K562 (cell line): ENCODE measurements around the gene DDAH2. TPM values are rescaled to one million over a fixed set of nuclear protein-coding genes. Genes with fewer than 3 reads are reported as not detected.

Experiments
- CREB3L1 ChIP-seq: fragments of 450-650 bp; IDR thresholded peaks from 2 replicates; pipeline ENCODE4 v1.6.1; 2014; ENCODE audit warnings: low read depth, mild to moderate bottlenecking, moderate library complexity, borderline replicate concordance
- ETV1 ChIP-seq: fragments of 450-650 bp; conservative IDR thresholded peaks from 2 replicates; pipeline ENCODE4 v1.6.1; 2016; ENCODE audit warnings: missing genetic modification characterization, control low read depth, low read depth, missing compliant biosample characterization
- FOXP1 ChIP-seq: sonication (generic); formaldehyde crosslinking; IDR thresholded peaks from 2 replicates; pipeline ENCODE4 v1.8.0; 2022; ENCODE audit warnings: mild to moderate bottlenecking, missing genetic modification reagents
- GATA2 ChIP-seq: sonication (generic); formaldehyde crosslinking; IDR thresholded peaks from 2 replicates; pipeline ENCODE4 v1.4.0; 2020; ENCODE audit warnings: mild to moderate bottlenecking, missing genetic modification reagents
- GATAD2A ChIP-seq: fragments of 450-650 bp; IDR thresholded peaks from 2 replicates; pipeline ENCODE4 v1.6.1; 2017
- HNRNPUL1 ChIP-seq: fragments of 200-400 bp; formaldehyde crosslinking; IDR thresholded peaks from 2 replicates; pipeline ENCODE4 v1.6.1; 2017; ENCODE audit warnings: low read length
- JUND ChIP-seq, 2 experiments: IDR thresholded peaks; 2 replicates in 1 of 2; 3 replicates in 1 of 2; pipeline ENCODE4 v1.6.1; 2011; ENCODE audit warnings: borderline replicate concordance in 2 of 2, low read depth in 2 of 2, low read length in 2 of 2, improper control_type of control experiment in 1 of 2, missing biosample characterization in 1 of 2, missing genetic modification characterization in 1 of 2, missing genetic modification reagents in 1 of 2
- KDM1A ChIP-seq, 2 experiments: fragments of 450-650 bp; IDR thresholded peaks; 2 replicates each; pipeline ENCODE4 v1.6.1; 2016; ENCODE audit warnings: mild to moderate bottlenecking in 2 of 2
- NFE2 ChIP-seq: IDR thresholded peaks from 2 replicates; pipeline ENCODE4 v1.6.1; 2014; ENCODE audit warnings: antibody characterized with exemption, low read depth
- NR2F6 ChIP-seq: fragments of 450-650 bp; formaldehyde crosslinking; IDR thresholded peaks from 2 replicates; pipeline ENCODE4 v1.4.0; 2020; ENCODE audit warnings: mild to moderate bottlenecking
- POLR2AphosphoS2 ChIP-seq: IDR thresholded peaks from 2 replicates; pipeline ENCODE4 v1.6.1; 2012; ENCODE audit warnings: low read length, improper control_type of control experiment
- SMARCE1 ChIP-seq: fragments of 450-650 bp; IDR thresholded peaks from 2 replicates; pipeline ENCODE4 v1.7.1; 2016; ENCODE audit warnings: mild to moderate bottlenecking
- SP1 ChIP-seq: sonication (generic); formaldehyde crosslinking; IDR thresholded peaks from 2 replicates; pipeline ENCODE4 v1.8.1; 2022; ENCODE audit warnings: mild to moderate bottlenecking, missing genetic modification reagents
- SPI1 ChIP-seq: IDR thresholded peaks from 2 replicates; pipeline ENCODE4 v1.6.1; 2011; ENCODE audit warnings: low read depth, low read length, control low read depth, borderline replicate concordance
- STAG1 ChIP-seq: sonication (generic); formaldehyde crosslinking; IDR thresholded peaks from 2 replicates; pipeline ENCODE4 v1.5.0; 2020; ENCODE audit warnings: missing genetic modification reagents, borderline replicate concordance
- TBP ChIP-seq: optimal IDR thresholded peaks from 2 replicates; pipeline ENCODE3; 2011; ENCODE audit warnings: low read depth, low read length, improper control_type of control experiment
- TEAD1 ChIP-seq, 2 experiments: fragments of 450-650 bp in 1 of 2; sonication (generic) in 1 of 2; formaldehyde crosslinking; IDR thresholded peaks; 2 replicates each; pipeline versions ENCODE4 v1.4.0 to v1.8.0; 2020 to 2022; ENCODE audit warnings: mild to moderate bottlenecking in 2 of 2, missing genetic modification reagents in 1 of 2
- TRIM24 ChIP-seq, 2 experiments: fragments of 450-650 bp; IDR thresholded peaks; 2 replicates each; pipeline ENCODE4 v1.6.1; 2016
- ZFPM2 ChIP-seq: fragments of 250-450 bp; sonication (Bioruptor Pico); IDR thresholded peaks from 2 replicates; pipeline ENCODE4 v1.5.1; 2022; ENCODE audit warnings: mild to moderate bottlenecking
- ZNF212 ChIP-seq: fragments of 450-650 bp; formaldehyde crosslinking; IDR thresholded peaks from 2 replicates; pipeline ENCODE4 v1.4.0; 2020; ENCODE audit warnings: mild to moderate bottlenecking
- ZNF280B ChIP-seq: fragments of 250-450 bp; sonication (Bioruptor Pico); IDR thresholded peaks from 2 replicates; pipeline ENCODE4 v1.5.1; 2021; ENCODE audit warnings: mild to moderate bottlenecking
- ZNF41 ChIP-seq: fragments of 250-450 bp; sonication (Bioruptor Pico); conservative IDR thresholded peaks from 2 replicates; pipeline ENCODE4 v1.4.0; 2020; ENCODE audit warnings: mild to moderate bottlenecking
- polyA plus RNA-seq, 8 experiments: library from polyadenylated mRNA; depleted of rRNA in 4 of 8; stranded (reverse) in 5 of 8; unstranded in 3 of 8; fragments of >200 nt; fragmentation: Nextera tagmentation in 2 of 8; fragmentation: Illumina TruSeq in 1 of 8; extraction: Ambion mirVana in 2 of 8; extraction: Trizol in 1 of 8; gene quantifications; 2 replicates each; pipeline versions ENCODE4 v1.2.1 to v1.2.3, GENCODE V29; 2011 to 2014; ENCODE audit warnings: inconsistent platforms in 1 of 8, missing spikeins in 1 of 8
- total RNA-seq, 7 experiments: library from RNA; depleted of rRNA in 6 of 7; stranded (reverse); fragments of >200 nt in 6 of 7; fragmentation: Illumina TruSeq in 2 of 7; extraction: Trizol in 2 of 7; gene quantifications; 2 replicates each; pipeline versions ENCODE4 v1.2.1 to v1.2.3, GENCODE V29; 2011 to 2021; ENCODE audit warnings: low replicate concordance in 1 of 7
- TF ChIP-seq, protein P1 (sequence below): fragments of 200-800 bp; sonication (Bioruptor generic); IDR thresholded peaks from 2 replicates; pipeline ENCODE4 v1.6.1; 2016; ENCODE audit warnings: missing genetic modification characterization, missing compliant biosample characterization

DDAH2 gene
- total and polyA plus RNA-seq, 9 of the 15 experiments (the other 6 are each of a cell fraction or from before 2014, with no cell fraction given): 1.8 to 45.4 (median 21.4) TPM

- TF ChIP-seq TRIM24 (IDR thresholded peaks at IDR 0.05) (0 out of 4 replicates have a peak, but pooled peaks of 1 of the 2 experiments have one; percentile 49), NR2F6 (CRISPR knock-in tag) (no peak), STAG1 (CRISPR knock-in tag) (no peak), NFE2 (peak; percentile 40; the same call in 1 of the 2 replicates), FOXP1 (CRISPR knock-in tag) (0 out of 2 replicates have a peak, but pooled peaks have one; percentile 24), ZNF280B (no peak), POLR2AphosphoS2 (no peak), TEAD1 (CRISPR knock-in tag; IDR thresholded peaks at IDR 0.05) (no peak), ETV1 (no peak), ZNF41 (CRISPR knock-in tag) (no peak), ZFPM2 (CRISPR knock-in tag) (no peak), SPI1 (no peak), SMARCE1 (peak; percentile 52; the same call in 1 of the 2 replicates), GATA2 (CRISPR knock-in tag) (peak; percentile 35; the same call in 1 of the 2 replicates), ZNF212 (no peak), CREB3L1 (no peak), GATAD2A (no peak; the same call in 1 of the 2 replicates), HNRNPUL1 (no peak), SP1 (no peak), TBP (no peak), KDM1A (IDR thresholded peaks at IDR 0.05) (peak in 1 of 2 experiments; percentile 35; a peak in 1 of 4 replicates), JUND (IDR thresholded peaks at IDR 0.05; ENCODE audit: borderline replicate concordance, low read depth, low read length) (peak; percentile 31; the same call in 1 of the 2 replicates), JUND (tag; IDR thresholded peaks at IDR 0.05; ENCODE audit: borderline replicate concordance, low read depth, low read length) (no peak; the same call in 2 of the 3 replicates)
- TF ChIP-seq, protein P1, sequence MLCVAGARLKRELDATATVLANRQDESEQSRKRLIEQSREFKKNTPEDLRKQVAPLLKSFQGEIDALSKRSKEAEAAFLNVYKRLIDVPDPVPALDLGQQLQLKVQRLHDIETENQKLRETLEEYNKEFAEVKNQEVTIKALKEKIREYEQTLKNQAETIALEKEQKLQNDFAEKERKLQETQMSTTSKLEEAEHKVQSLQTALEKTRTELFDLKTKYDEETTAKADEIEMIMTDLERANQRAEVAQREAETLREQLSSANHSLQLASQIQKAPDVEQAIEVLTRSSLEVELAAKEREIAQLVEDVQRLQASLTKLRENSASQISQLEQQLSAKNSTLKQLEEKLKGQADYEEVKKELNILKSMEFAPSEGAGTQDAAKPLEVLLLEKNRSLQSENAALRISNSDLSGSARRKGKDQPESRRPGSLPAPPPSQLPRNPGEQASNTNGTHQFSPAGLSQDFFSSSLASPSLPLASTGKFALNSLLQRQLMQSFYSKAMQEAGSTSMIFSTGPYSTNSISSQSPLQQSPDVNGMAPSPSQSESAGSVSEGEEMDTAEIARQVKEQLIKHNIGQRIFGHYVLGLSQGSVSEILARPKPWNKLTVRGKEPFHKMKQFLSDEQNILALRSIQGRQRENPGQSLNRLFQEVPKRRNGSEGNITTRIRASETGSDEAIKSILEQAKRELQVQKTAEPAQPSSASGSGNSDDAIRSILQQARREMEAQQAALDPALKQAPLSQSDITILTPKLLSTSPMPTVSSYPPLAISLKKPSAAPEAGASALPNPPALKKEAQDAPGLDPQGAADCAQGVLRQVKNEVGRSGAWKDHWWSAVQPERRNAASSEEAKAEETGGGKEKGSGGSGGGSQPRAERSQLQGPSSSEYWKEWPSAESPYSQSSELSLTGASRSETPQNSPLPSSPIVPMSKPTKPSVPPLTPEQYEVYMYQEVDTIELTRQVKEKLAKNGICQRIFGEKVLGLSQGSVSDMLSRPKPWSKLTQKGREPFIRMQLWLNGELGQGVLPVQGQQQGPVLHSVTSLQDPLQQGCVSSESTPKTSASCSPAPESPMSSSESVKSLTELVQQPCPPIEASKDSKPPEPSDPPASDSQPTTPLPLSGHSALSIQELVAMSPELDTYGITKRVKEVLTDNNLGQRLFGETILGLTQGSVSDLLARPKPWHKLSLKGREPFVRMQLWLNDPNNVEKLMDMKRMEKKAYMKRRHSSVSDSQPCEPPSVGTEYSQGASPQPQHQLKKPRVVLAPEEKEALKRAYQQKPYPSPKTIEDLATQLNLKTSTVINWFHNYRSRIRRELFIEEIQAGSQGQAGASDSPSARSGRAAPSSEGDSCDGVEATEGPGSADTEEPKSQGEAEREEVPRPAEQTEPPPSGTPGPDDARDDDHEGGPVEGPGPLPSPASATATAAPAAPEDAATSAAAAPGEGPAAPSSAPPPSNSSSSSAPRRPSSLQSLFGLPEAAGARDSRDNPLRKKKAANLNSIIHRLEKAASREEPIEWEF (CRISPR knock-in tag): no peak
Observed at GRCh38 chr6:31686483-31686882, 42.6 kb downstream of the DDAH2 start (continued).
